Mucosa of gallbladder (tissue), 1 donor: Measurements from ENCODE around the gene PNPT1. TPM values are rescaled to one million over a fixed set of nuclear protein-coding genes. Genes with fewer than 3 reads are reported as not detected.
"Not testable (repeated sequence)": the region's sequence is repeated elsewhere in the genome, so short reads cannot be mapped to it uniquely, and the experiment has no call there.

Experiments used
- DNase-seq: peaks from one replicate; pipeline ENCODE4 v3.0.0-alpha.2; 2020; ENCODE audit warnings: low spot score
- total RNA-seq: library from RNA; stranded (reverse); gene quantifications from one replicate; pipeline ENCODE4 v1.2.1, GENCODE V29; 2021
- donor health status: DM: no; HTN: no; CAD: no.

PNPT1 gene
- total RNA-seq, result 15.9 TPM

DNA sequence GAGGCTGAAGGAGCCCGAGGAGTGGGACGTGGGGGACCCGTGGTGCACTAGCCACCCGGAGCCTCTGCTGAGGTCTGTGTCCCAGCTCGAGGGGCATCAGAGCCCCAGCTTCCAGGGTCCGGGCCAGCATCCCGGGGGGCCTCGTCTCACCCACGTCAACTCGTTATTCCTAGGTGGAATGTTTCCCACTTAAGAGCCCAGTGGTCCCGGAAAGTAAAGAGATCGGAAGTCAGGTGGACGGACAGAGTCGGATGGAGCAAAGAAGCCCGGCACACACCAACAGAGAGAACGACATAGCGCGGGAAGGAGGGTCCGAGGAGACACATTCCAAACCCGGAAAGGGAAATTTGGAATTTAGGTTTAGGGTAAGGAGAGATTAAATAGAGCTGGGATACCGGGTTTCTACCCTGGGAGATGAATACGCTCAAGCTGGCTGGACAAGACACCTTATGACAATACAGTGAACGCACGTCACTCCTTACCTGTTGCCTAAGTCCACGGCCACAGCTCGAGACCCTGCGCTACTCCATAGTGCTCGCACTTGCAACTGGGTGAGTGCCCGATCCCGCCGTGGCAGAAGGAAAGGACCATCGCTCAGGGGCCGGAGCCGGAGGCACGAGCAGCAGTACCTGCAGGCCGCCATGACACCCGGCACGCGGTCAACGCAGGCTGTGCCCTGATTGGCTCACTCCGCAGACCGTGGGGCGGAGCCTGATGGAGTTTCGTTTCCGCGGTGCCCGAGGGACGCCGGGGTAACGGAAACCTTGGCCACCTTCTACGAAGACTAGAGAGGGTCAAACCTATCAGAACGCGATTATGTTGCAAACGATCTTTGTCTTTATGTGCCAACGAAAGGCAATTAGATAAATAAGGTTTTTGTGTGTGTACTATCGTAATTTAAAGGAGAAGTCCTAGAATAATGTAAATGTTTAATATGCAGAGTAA is at the start of gene PNPT1:
Gene PNPT1, minus strand, starts transcription at position 664 of the 945 bp plus-strand sequence. Its CDS starts 21 bp downstream, at position 643.
- DNase-seq, result peak; percentile 95

DNA sequence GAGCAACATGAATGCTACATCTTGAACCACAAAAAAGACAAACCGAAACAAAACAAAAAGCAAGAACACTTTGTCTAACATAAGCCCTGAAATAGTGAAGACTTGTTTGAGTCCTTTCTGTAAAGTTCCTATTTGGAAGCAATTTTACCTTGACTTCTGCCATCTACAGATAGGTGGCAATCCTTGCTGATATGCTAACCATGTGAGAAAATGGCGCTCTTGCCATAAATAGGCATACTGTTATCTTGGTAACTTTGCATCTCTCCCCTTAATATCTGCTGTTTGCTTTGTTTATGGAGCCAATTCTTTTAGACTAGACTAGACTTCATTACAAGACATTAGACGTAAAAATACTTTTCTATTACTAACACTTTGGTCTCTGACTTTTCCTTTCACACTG is 49.4 kb upstream of the PNPT1 start:
- DNase-seq, result no peak

DNA sequence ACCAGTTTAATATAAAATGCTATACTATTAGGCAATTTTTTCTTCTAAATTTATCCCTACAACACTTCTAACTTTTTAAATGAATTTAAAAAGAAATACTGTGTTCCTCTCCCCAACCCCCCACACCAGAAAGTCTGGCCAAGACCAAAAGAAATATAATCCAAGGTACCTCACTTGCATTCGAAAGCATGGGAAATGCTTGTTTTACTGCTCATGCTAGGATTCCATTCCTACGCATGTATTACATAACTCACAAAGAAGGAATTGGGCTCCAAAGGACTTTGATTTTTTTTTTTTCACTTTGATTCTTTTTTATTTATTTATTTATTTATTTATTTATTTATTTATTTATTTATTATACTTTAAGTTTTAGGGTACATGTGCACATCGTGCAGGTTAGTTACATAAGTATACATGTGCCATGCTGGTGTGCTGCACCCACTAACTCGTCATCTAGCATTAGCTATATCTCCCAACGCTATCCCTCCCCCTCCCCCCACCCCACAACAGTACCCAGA is 42.4 kb upstream of the PNPT1 start:
- DNase-seq, result not testable (repeated sequence)

DNA sequence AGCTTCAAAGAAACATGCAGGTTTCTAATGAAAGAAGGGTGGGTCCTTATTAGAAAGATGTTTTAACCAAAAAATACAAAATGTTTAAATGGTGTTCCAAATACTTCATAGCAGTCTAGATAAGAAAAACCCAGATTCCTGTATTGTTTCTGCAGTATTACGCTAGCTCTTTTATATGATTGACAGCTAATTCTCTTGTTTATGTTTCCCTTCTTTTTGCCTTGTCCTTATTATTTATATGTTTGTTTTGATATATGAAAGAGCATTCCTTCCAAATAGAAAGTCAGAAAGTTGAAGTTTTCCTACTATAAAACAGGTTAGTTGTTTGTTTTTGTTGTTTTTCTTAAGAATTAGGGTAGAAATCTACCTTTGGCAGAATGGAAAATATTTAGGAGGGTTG is 41.1 kb upstream of the PNPT1 start:
- DNase-seq, result no peak

DNA sequence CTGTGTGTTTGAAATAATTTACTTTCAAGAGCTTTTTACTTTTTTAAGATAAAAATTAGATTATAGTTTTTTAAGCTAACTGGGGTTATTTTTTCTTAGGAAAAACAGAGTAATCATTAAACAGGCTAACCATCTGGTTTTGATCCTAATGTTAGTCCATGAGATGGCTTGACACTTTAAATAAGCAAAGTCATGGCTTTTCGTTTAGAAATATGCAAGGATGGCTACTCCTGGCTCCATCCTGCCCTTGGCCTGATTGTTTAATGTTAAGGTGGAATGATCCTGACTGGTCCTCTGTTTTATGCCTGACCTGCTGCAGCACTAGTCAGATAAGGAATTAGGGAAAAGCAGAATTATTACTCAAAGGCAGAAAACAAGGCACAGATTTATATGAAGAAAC is 39.7 kb upstream of the PNPT1 start:
- DNase-seq, result no peak

DNA sequence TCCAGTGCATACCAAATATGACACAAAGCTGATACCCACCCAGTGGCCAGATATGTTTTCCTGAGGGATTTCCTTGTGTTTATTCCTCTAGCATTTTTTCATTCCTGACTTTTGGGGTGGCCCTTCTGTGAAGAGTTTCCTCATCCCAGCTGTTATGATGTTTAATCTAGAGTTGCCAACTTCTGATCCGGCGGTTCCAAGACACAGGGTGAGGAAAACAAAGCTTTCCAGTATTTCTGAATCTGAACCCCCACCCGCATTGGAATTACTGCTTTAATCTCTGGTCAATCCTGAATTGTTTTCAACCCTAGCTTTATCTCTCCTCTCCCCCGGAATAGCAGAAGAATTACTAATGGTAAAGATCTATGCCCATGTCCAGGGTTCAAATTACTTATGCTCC is 39.2 kb upstream of the PNPT1 start:
- peak; percentile 38 for DNase-seq

DNA sequence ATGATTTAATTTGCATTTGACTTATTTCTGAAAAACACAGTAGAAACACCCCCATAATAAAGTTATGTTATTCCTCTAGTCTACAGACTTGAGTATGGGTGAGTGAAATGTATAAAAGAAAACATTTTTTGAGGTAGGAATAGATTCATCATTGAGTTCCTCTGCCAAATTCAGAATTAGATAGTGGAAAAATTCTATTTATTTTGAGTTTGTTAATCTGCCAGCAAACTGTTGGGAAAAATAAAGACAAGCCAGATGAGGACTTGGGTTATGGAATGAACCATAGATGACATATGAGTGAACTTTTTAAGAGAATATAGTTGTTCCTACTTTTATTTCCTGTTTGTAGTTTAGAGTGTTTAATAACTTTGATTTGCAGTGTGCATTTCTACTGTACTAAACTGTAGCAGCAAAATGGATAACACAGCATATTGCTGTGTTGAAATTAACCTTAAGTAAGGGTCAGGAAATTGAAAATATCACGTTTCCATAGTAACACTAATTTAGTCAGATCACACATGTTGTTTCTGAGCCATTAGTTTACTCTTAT is 35.6 kb upstream of the PNPT1 start:
- no peak for DNase-seq

DNA sequence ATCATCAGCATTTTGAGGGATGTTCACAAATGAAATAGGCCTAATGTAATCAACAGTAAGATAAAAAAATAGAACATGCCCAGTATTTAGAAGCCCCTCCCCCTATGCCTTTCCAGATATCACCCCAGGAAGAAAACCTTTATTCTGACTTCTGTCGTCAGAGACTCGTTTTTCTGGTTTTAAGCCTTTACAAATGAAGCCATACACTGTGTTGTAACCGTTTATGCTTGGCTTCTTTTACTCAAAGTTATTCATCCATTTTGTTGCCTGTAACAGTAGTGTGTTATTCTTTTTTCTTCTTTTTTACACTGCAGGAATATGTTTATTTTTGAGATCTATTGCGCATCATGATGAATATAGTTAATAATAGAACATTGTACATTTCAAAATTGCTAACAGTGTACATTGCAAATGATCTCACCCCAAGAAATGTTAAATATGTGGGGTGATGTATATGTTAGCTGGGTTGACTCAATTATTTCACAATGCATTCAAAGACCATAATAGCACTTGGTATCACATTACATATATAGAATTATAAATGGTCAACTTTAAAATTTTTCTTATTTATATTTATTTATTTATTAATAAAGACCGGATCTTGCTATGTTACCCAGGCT is 28.1 kb upstream of the PNPT1 start:
- DNase-seq, result no peak

DNA sequence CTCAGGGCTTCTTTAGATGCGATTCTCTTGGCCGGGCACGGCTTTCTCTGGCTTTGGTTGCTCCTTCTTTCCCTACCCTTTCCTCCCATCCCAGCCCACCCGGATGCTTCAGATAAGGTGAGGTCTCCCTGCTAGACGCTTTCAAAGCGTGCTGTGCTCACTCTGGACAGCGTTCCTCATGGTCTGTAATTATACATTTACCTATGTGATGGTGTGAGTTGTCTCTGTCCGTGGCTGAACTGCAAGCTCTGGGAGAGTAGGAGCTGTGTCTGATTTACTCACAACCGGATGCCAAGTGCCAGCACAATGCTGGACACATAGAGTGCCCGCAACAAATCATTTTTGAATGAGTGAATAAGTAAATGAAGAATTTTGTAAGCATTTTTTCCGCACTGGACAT is 26.8 kb upstream of the PNPT1 start:
- DNase-seq, result no peak

DNA sequence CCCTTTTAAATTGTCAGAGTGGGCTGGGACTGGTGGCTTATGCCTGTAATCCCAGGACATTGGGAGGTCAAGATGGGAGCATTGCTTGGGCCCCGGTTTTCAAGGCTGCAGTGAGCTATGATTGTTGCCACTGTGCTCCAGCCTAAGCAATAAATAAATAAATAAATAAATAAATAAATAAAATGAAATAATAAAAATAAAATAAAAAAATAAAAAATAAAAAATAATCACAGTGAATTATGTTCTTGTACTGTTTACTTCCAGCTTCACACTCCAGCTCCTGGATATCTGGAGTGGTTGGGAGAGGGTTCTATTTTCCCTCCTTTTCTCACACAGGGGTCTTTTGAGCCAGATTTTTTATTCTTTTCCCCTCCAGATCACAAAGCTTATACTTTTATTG is 26.2 kb upstream of the PNPT1 start:
- DNase-seq, result no peak

DNA sequence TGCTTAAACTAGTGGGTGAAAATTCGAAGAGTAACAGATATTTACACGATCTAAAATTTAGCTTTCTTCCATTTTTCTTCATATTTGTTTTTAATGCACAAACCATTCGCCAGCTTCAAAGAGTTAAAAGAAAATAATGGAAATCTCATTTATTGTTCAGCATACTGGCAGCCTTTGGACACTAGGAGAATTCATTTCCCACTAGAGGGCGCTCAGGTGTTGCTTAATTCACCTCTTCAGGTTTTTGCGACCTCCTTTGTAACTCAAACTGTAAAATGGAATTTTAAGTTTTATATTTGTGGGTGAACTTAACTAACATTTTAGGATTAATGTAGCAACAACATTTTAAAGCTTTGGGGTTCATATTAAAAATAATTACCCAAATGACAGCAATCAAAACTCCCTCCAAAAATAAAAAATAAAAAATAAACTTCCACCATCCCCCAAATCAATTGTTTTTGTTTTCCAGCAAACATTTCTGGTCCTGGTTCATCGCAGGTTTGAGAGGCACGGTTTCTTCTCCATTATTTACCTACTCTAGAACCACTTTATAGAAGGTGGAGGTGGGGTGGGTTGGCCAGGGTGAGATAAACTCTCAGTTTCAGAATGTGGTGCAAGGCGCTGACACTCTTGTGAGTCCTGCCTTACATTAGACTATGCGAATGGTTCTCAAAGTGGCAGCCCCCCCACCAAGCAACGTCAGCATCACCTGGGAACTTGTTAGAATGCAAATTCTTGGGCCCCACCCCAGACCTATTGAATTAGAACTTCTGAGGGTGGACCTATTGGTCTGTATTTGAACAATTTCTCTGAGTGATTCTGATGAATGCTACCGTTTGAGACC is 24.7 kb upstream of the PNPT1 start:
- DNase-seq, result peak; percentile 60

DNA sequence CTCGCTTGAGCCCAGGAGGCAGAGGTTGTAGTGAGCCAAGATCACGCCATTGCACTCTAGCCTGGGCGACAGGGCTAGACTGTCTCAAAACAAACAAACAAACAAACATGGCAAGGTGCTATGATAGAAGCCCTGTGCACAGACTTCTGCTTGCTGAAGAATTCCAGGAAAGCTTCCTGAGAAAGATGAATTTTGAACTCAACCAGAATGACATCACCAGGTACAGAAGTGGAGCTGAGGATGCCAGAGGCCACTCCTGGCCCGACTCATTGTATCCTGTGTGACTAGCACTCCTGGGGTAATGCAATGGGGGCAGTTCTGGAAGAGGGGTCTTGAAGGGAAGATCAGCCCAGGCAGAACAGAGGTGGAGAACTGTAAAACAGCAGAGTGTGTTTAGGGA is 22.0 kb upstream of the PNPT1 start:
- no peak for DNase-seq

DNA sequence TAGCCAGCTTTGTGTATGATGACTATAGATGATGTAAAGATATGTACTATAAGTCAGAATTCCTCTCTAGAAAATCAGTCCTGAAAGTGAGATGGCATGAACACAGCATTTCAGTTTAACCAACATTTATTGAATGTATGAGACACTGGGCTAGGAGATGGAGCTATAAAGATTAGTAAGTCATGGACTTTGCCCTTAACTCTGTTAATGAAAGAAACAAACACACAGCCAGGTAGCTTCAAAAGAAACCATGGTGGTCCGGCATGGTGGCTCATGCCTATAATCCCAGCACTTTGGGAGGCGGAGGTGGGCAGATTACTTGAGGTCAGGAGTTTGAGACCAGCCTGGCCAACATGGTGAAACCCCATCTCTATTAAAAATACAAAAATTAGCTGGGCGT is 21.5 kb upstream of the PNPT1 start:
- not testable (repeated sequence) for DNase-seq

DNA sequence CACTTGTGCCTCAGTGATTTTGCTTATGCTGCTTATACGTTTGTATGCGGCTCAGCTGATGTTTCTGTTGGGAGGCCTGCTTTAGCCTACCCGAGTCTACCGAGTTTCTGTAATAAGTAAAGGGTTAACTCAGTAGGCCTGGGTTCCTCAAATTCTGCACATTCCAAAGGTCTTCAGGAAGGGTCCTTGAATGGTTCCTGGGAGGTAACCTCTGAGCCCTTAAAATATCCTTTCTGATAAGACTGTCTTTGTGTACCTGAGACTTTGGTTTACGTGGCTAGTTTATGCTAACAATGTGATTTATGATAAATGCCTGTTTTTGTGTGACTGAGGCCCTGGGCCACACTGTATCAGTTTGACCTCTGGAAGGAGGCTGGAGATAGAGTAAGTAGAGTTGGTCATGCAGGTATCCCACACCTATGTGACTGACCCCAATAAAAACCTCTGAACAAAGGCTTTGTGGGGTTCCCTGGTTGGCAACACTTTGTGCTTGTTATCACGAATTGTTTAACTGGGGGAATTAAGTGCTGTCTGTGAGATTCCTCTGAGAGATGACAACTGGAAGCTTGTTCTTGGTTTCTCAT is 18.9 kb upstream of the PNPT1 start:
- no peak for DNase-seq

DNA sequence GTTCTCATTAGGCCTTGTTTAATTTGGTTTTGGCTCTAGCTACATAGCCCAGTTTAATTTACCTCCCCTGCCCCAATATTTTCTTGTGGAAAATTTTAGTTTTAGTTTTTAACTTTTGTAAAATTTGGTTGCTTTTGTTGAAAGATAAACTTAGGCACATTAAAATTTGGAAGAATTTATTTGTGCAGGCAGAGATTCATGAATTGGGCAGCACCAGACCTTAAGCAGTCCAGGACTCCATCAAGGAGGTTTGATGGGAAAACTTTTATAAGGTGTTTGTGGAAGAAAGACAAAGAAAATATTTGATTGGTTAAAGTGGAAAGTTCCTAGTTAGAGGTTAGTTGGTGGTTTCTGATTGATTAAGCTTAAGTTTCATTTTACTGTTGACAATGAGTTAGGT is 16.4 kb upstream of the PNPT1 start:
- DNase-seq, result no peak

DNA sequence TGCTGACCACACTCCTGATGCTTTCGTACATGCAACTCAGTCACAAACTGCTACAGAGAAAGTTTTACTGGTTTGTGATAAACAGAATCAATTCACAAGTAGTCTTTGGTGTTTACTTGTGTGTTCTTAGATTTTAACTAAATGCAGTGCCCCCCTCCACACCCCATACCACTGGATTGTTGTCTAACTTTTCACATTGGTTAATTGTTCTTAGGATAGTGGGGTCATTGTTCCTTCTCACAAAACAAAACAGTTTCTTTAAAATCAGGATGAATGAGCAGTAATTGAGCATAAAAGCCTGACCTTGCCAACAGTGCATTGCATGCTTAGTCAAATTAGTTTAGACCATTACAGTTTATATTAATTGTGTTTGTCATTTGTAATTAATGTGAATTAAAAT is 14.1 kb upstream of the PNPT1 start:
- no peak for DNase-seq

DNA sequence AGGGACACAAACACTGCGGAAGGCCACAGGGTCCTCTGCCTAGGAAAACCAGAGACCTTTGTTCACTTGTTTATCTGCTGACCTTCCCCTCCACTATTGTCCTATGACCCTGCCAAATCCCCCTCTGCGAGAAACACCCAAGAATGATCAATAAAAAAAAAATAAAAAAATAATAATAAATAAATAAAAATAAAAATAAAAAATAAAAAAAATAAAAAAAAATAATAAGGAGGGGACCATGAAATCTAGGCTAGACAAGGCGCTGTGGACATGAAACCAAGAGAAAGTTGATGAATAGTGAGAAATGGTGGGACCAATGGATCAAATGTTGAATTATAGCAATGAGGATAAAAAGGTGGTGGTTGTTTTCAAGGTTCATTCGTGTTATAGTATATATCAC is 12.6 kb upstream of the PNPT1 start:
- DNase-seq, result not testable (repeated sequence)

DNA sequence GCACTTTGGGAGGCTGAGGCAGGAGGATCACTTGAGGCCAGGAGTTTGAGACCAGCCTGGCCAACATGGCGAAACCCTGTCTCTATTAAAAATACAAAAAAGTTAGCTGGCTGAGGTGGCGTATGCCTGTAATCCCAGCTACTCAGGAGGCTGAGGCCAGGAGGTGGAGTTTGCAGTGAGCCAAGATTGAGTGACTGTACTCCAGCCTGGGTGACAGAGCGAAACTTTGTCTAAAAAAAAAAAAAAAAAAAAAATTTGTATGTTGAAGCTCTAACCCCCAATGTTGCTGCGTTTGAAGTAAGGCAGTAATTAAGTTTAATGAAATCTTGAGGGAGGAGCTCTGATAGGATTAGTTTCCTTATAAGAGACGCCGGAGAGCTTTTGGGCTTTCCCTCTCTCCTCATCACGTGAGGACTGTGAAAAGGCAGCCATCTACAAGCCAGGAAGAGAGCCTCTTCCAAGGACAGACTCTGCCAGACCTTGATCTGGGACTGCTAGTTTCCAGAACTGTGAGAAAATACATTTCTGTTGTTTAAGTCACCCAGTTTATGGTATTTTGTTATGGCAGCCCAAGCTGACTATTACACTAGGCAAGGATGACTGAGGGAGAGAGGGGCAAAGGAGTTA is 11.5 kb upstream of the PNPT1 start:
- no peak for DNase-seq

DNA sequence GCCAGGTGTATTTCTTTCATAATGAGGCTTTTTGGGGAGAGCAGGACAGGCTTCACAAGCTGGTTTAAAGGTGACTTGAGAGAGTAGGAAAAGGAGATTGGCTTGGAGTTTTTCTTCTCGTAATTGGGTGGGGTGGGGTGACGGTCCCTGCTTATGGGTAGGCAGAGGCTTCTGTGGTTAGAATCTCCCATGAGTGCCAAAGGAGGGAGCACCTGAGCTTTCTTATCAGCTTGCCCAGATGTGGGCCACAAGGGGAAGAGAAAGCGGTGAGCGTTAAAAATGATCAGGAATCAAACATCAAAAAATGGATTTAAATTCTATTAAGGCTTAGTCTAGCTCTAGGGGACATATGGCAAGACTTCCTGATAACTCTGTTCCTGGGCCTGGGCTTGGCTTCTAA is 9.7 kb upstream of the PNPT1 start:
- no peak for DNase-seq

DNA sequence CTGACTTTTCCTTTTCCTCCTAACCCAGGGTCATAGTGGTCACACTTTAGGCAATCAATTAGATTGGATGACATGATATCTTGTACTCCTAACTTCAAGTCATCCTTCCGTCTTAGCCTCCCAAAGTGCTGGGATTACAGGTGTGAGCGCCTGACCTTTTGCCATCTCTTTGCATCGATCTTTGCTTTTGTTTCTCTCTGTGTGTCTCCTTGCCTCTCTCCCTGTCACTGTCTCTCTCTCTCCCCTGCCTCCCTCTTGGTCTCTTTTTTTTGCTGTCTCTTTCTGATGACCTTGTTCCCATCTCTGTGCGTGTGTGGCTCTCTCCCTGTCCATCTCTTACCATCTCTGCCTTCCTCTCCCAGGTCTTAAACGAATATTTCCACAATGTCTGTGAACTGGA is 904 bp downstream of the PNPT1 start:
- not testable (repeated sequence) for DNase-seq

DNA sequence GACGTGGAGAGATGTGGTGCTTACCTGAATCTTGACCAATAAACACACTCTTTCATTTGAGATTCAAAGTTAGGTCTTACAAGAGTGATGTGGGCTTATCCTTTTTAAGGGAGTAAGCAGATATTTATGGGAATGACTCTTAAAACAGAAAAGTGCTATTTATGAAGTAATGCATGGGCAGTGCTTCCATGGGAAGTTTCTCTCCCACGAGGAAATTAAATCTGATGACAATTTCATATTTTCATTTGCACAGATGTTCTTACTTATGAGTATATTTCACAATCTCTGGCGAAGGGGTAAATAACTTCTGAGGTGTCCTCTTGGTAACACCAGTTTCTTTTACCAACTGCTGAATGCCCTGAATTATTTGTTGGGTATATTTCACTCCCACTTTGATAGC is 21.0 kb downstream of the PNPT1 start:
- DNase-seq, result no peak
